ENCODE results near the gene SYNGAP1.

Gene SYNGAP1

GRCh38 chr6:33490621-33491020 lies 70.8 kb downstream of the SYNGAP1 start:
- TF ChIP-seq CTCF (IDR thresholded peaks at IDR 0.05): no peak

GRCh38 chr6:33492093-33492492 lies 72.2 kb downstream of the SYNGAP1 start:
- no peaks in the 10 kb centered on the region for H3K36me3 ChIP-seq
- H3K9me3 ChIP-seq: no peaks in the 10 kb centered on the region
- no peaks in the 10 kb centered on the region for H3K4me1 ChIP-seq (ENCODE audit: control insufficient read depth in 1 of 2, insufficient read depth in 1 of 2, low read depth in 1 of 2, low read length in 1 of 2)
- H3K4me3 ChIP-seq (ENCODE audit: low read depth in 1 of 2, low read length in 1 of 2): no peak overlapping the region
- peaks cover 6% of the 10 kb centered on the region for H3K27me3 ChIP-seq
- no peak for TF ChIP-seq CTCF (IDR thresholded peaks at IDR 0.05)
- no peak overlapping the region for H3K27ac ChIP-seq

More at GRCh38 chr6:33490621-33491020, 70.8 kb downstream of the SYNGAP1 start:
- H3K27ac ChIP-seq: no peak overlapping the region
- no peaks in the 10 kb centered on the region for H3K9me3 ChIP-seq
- no peak overlapping the region for H3K4me3 ChIP-seq (ENCODE audit: low read depth in 1 of 2, low read length in 1 of 2)
- H3K36me3 ChIP-seq: no peaks in the 10 kb centered on the region
- H3K4me1 ChIP-seq (ENCODE audit: control insufficient read depth in 1 of 2, insufficient read depth in 1 of 2, low read depth in 1 of 2, low read length in 1 of 2): no peaks in the 10 kb centered on the region
- H3K27me3 ChIP-seq: peaks cover 6% of the 10 kb centered on the region

- H3K9me3 ChIP-seq: no peaks in the 10 kb centered on the region
- H3K27me3 ChIP-seq: peaks cover 4% of the 10 kb centered on the region
These were observed 77.3 kb downstream of the SYNGAP1 start for GRCh38 chr6:33497157-33497556.

GRCh38 chr6:33502486-33502885 lies 82.6 kb downstream of the SYNGAP1 start:
- H3K4me1 ChIP-seq (ENCODE audit: control insufficient read depth in 1 of 2, insufficient read depth in 1 of 2, low read depth in 1 of 2, low read length in 1 of 2): no peaks in the 10 kb centered on the region
- H3K36me3 ChIP-seq: no peaks in the 10 kb centered on the region
- TF ChIP-seq CTCF (IDR thresholded peaks at IDR 0.05): no peak
- peaks cover 4% of the 10 kb centered on the region for H3K27me3 ChIP-seq
- no peak overlapping the region for H3K27ac ChIP-seq
- H3K9me3 ChIP-seq: no peaks in the 10 kb centered on the region
- H3K4me3 ChIP-seq (ENCODE audit: low read depth in 1 of 2, low read length in 1 of 2): no peak overlapping the region

More at GRCh38 chr6:33497157-33497556, 77.3 kb downstream of the SYNGAP1 start:
- Histone ChIP-seq H3K36me3 (no peaks in the 10 kb centered on the region), H3K4me1 (ENCODE audit: control insufficient read depth in 1 of 2, insufficient read depth in 1 of 2, low read depth in 1 of 2, low read length in 1 of 2) (no peaks in the 10 kb centered on the region), H3K4me3 (ENCODE audit: low read depth in 1 of 2, low read length in 1 of 2) (no peak overlapping the region), H3K27ac (no peak overlapping the region)
- TF ChIP-seq CTCF (IDR thresholded peaks at IDR 0.05): no peak

GRCh38 chr6:33504486-33504885 lies 84.6 kb downstream of the SYNGAP1 start:
- no peak for TF ChIP-seq CTCF (IDR thresholded peaks at IDR 0.05)
- Histone ChIP-seq H3K9me3 (no peaks in the 10 kb centered on the region), H3K27ac (no peak overlapping the region), H3K27me3 (no peaks in the 10 kb centered on the region), H3K4me1 (ENCODE audit: control insufficient read depth in 1 of 2, insufficient read depth in 1 of 2, low read depth in 1 of 2, low read length in 1 of 2) (peaks cover 8 to 9% of the 10 kb centered on the region in 2 experiments), H3K36me3 (no peaks in the 10 kb centered on the region), H3K4me3 (ENCODE audit: low read depth in 1 of 2, low read length in 1 of 2) (no peak overlapping the region)

All from neutrophil (primary cell).